Choroid plexus epithelial cell (primary cell): Measurements from ENCODE around the gene GNAI2.

Experiments used
- DNase-seq: peaks from one replicate; pipeline ENCODE4 v3.0.0-alpha.2; 2010; ENCODE audit warnings: low read depth
- H3K4me3 ChIP-seq: 2 replicates; pipeline ENCODE4 v1.5.1; 2011; ENCODE audit warnings: low read depth, mild to moderate bottlenecking, control low read depth, low read length, moderate library complexity
- CTCF ChIP-seq: conservative IDR thresholded peaks from 2 replicates; pipeline ENCODE4 v1.5.1; 2011; ENCODE audit warnings: low read depth, mild to moderate bottlenecking, control low read depth, inconsistent platforms, low read length, moderate library complexity

GNAI2 gene

GRCh38 chr3:50297896-50298725, 62.1 kb downstream of the GNAI2 start:
- peak; percentile 26 for DNase-seq
- peak; percentile 42 for TF ChIP-seq CTCF
- peak overlapping the region; percentile 61 for H3K4me3 ChIP-seq

- peak; percentile 100 for DNase-seq
- H3K4me3 ChIP-seq: peak within 1 kb of the TSS; percentile 61
- TF ChIP-seq CTCF: peak; percentile 33
Observed at GRCh38 chr3:50298836-50299637, 63.0 kb downstream of the GNAI2 start, which contains the start of the genes HYAL3 and NAA80. TSS of gene HYAL3 (minus strand) at chr3:50299405. CDS start at chr3:50295602, 3,803 bp downstream. TSS of gene NAA80 (minus strand) at chr3:50299405. CDS start at chr3:50297463, 1,942 bp downstream.

- TF ChIP-seq CTCF: no peak
- peak overlapping the region; percentile 55 for H3K4me3 ChIP-seq
- no peak for DNase-seq
Observed at GRCh38 chr3:50299638-50299928, 63.6 kb downstream of the GNAI2 start.

GRCh38 chr3:50299929-50300680, 64.1 kb downstream of the GNAI2 start:
- peak overlapping the region; percentile 55 for H3K4me3 ChIP-seq
- no peak for TF ChIP-seq CTCF
- peak; percentile 35 for DNase-seq

GRCh38 chr3:50300681-50301254, 64.8 kb downstream of the GNAI2 start:
- H3K4me3 ChIP-seq: no peak overlapping the region
- no peak for DNase-seq
- TF ChIP-seq CTCF: no peak

GRCh38 chr3:50302095-50303012, 66.3 kb downstream of the GNAI2 start:
- TF ChIP-seq CTCF: no peak
- no peak for DNase-seq
- no peak overlapping the region for H3K4me3 ChIP-seq
